GM12801 (cell line): ENCODE data around the gene ERCC6.

Source experiments
- CTCF ChIP-seq: IDR thresholded peaks from one replicate; pipeline ENCODE4 v1.5.1; 2011; ENCODE audit warnings: control low read depth; ENCODE audit not compliant: insufficient read length; ENCODE audit errors: extremely low read depth

Gene ERCC6

DNA sequence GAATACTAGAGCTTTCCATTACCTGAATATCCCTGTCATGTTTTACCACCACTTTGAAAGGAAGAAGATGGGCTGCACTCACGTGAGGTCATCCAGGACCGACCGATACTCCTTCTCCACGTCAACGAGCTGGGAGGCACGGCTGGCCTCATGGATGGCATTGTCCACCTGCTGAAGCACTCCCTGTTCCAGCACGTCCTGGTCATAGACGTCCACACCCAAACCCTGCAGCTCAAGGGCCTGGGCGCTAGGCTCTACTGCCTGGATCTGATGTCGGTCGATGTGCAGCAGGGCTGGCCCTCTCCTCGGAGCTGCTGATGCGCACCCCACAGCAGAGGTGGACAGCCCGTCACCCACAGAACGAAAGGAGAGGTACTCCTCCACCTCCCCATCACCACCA lies 6.5 kb downstream of the ERCC6 start:
- TF ChIP-seq CTCF, result no peak

DNA sequence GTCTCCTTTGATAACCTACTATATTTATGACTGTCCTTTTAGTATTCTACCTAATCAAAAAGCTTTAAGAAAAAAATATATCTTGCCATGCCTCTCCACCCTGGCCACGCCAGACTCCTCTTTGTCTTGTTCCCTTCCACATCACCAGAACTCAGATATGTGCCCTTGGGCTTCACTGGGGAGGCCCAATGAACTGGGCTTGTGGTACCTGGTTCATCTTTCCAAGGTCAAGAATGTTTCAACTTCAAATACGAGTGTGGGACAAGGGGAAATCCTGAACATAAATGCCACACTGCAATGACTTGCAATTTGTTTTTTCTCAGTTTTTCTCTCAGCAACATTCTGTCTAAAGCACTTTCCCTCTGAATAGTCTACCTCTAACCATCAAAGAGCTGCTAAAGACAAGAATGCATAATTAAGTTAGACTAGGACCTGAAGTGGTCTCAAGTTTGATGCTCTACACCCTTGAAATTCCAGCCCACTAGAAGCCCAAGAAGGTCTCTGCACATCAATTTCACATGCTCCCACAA lies 9.9 kb downstream of the ERCC6 start:
- no peak for TF ChIP-seq CTCF

DNA sequence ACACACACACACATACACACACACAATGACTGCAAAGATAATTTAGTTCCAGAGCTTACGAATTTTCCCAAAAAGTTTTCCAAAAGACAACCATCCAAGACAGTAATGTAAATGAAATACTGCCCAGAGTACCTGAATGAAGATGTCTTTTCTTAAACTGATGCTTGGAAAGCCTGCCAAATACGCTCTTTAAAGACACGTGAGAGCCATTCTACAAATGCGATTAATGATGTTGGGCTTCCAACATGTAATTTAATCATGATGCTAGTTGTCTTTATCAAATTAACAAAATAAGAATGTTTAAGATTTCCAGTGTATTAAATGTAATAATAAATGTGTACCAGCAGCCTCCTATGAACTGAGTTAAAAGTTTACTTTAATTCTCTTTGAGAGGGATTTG lies 11.1 kb downstream of the ERCC6 start:
- TF ChIP-seq CTCF, result no peak

DNA sequence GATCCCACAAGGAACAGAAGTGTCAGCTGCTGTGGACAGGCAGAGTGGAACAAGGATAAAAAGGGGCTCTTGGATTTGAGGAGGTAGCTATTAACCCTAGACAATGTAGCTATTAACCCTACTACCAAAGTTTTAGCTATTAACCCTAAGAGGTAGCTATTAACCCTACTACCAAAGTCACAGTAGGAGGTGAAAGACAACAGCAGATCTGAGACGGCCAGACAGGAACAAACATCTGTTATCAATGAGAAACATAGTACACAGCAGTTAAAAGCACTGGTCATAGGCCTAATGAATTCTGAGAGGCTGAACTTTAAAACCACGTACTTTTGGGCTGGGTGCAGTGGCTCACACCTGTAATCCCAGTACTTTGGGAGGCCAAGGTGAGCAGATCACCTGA lies 11.9 kb downstream of the ERCC6 start:
- no peak for TF ChIP-seq CTCF

- TF ChIP-seq CTCF, result no peak
Measured at GRCh38 chr10:49526619-49527018, 12.3 kb downstream of the ERCC6 start.

DNA sequence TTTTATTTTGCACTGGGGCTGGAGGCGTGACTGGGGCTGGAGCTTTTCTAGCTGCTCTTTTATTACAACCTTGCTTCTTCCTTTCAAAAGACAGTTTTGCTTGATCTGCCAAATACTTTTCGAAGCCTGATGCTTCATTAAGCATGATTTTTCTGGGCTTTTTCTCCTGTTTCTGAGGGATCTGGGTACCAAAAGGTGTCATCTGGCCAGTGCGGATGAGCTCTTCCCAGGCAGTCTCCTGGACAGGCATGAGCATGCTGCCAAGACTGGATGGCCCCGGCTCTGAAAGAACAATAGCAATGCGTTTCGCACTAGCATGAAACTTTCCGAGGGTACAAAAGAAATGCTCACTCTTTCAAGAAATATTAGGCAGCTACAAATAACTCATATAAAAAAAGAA lies 14.4 kb downstream of the ERCC6 start:
- no peak for TF ChIP-seq CTCF

DNA sequence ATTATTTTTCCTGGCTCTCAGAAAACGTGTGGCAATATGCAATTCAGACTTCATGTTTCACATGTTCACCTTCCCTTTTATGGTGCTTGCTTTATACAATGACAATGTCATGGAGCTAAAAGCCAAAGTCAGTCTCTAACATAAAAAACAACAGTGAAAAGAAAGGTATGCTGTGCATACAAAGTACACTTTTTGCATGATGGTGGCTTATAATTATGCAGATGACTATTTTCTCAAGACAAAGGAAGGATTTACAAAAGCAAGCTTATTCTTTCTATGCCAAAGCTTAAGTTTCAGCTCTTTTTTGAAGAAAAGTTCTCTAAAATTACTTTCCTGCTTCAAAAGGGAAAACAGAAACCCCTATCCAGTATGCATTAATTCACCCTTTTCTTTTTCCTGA lies 15.6 kb downstream of the ERCC6 start:
- TF ChIP-seq CTCF, result no peak

DNA sequence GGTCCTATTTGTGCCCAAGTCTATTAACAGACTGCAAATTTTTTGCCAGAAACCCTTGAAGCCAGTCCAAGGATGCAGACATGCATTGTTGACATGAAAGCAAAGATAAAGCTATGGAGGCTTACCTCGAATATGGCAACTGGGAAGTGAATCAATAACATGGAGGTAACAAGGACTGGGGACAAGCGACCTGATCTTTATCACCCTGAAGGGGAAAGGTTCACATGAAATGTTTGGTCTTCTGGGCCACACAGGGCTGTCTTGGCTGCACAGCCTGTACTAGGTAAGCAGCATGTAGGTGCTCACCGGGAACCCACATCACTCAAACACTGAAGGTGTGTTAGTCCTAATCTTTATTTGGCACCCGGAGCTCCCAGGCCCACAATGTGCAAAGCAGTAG lies 17.9 kb downstream of the ERCC6 start:
- TF ChIP-seq CTCF, result no peak
